Esophagus muscularis mucosa (tissue), 3 donors: ENCODE results near the gene GSTK1.

Experiments used
- POLR2A ChIP-seq: fragments of 450-650 bp; IDR thresholded peaks from one replicate; pipeline ENCODE4 v1.6.1; 2017; ENCODE audit warnings: antibody characterized with exemption, moderate library complexity, mild to moderate bottlenecking, low read depth
- TF ChIP-seq, protein P1 (sequence below), 3 experiments: fragments of 200-600 bp in 2 of 3; fragments of 450-650 bp in 1 of 3; sonication (generic) in 2 of 3; IDR thresholded peaks; one replicate each; pipeline ENCODE4 v1.5.1; 2017 to 2019; ENCODE audit warnings: antibody characterized with exemption in 3 of 3, mild to moderate bottlenecking in 2 of 3, moderate library complexity in 1 of 3

DNA sequence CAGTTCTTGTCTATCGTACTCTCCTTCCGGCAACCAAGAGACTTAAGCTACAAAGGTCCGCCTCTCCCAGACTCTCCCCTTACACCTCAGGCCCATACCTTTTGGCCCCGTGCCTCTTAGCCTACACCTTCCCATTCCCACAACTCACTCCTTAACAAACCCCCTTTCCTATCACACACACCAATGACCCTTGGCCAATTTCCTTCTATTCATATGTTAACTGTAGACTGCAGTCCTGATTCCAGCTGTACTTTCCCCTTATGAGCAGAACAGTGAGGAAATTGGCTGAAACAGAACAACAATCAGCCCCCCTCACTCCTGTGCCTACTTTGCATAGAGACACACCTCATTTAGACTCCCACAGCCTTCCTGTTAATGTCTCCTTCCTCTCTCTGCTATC lies 20.1 kb downstream of the GSTK1 start:
- TF ChIP-seq, protein P1, sequence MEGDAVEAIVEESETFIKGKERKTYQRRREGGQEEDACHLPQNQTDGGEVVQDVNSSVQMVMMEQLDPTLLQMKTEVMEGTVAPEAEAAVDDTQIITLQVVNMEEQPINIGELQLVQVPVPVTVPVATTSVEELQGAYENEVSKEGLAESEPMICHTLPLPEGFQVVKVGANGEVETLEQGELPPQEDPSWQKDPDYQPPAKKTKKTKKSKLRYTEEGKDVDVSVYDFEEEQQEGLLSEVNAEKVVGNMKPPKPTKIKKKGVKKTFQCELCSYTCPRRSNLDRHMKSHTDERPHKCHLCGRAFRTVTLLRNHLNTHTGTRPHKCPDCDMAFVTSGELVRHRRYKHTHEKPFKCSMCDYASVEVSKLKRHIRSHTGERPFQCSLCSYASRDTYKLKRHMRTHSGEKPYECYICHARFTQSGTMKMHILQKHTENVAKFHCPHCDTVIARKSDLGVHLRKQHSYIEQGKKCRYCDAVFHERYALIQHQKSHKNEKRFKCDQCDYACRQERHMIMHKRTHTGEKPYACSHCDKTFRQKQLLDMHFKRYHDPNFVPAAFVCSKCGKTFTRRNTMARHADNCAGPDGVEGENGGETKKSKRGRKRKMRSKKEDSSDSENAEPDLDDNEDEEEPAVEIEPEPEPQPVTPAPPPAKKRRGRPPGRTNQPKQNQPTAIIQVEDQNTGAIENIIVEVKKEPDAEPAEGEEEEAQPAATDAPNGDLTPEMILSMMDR (IDR thresholded peaks at IDR 0.05) = no peak
- no peak for TF ChIP-seq POLR2A
